SK-N-SH treated with all-trans-retinoic acid at 6 μM for 48 hours (cell line): ENCODE results near the gene TNK2.

ENCODE experiments used
- ATAC-seq: fragments of 200-7000 bp; cut with Tn5 transposase; 3 replicates; pipeline ENCODE4 v1.9.1; 2020; ENCODE audit warnings: mild to moderate bottlenecking, moderate library complexity
- ARNTL ChIP-seq: fragments of 450-650 bp; formaldehyde crosslinking; IDR thresholded peaks from 2 replicates; pipeline ENCODE4 v1.5.0; 2020; ENCODE audit warnings: low read depth, mild to moderate bottlenecking, moderate library complexity, borderline replicate concordance
- BACH2 ChIP-seq: fragments of 250-450 bp; sonication (Bioruptor Pico); IDR thresholded peaks from 2 replicates; pipeline ENCODE4 v1.9.0; 2021; ENCODE audit warnings: mild to moderate bottlenecking, borderline replicate concordance
- CREB5 ChIP-seq: fragments of 250-450 bp; sonication (Bioruptor Pico); IDR thresholded peaks from 2 replicates; pipeline ENCODE4 v1.5.1; 2020; ENCODE audit warnings: low read depth, mild to moderate bottlenecking, moderate library complexity
- CSDC2 ChIP-seq: fragments of 250-450 bp; sonication (Bioruptor Pico); IDR thresholded peaks from 2 replicates; pipeline ENCODE4 v1.5.0; 2020; ENCODE audit warnings: mild to moderate bottlenecking, moderate library complexity
- CSRNP3 ChIP-seq: fragments of 250-450 bp; sonication (Bioruptor Pico); IDR thresholded peaks from 2 replicates; pipeline ENCODE4 v1.5.1; 2021; ENCODE audit warnings: mild to moderate bottlenecking, moderate library complexity
- ESRRG ChIP-seq: fragments of 250-450 bp; sonication (Bioruptor Pico); IDR thresholded peaks from 2 replicates; pipeline ENCODE4 v1.6.1; 2021; ENCODE audit warnings: mild to moderate bottlenecking
- GLIS3 ChIP-seq: fragments of 250-450 bp; sonication (Bioruptor Pico); IDR thresholded peaks from 2 replicates; pipeline ENCODE4 v1.5.0; 2020; ENCODE audit warnings: mild to moderate bottlenecking, moderate library complexity
- ISL1 ChIP-seq: fragments of 250-450 bp; sonication (Bioruptor Pico); IDR thresholded peaks from 2 replicates; pipeline ENCODE4 v2.1.2; 2022; ENCODE audit warnings: mild to moderate bottlenecking, moderate library complexity
- OSR1 ChIP-seq: fragments of 250-450 bp; sonication (Bioruptor Pico); IDR thresholded peaks from 2 replicates; pipeline ENCODE4 v1.8.0; 2022; ENCODE audit warnings: moderate library complexity, mild to moderate bottlenecking, inconsistent platforms
- POU6F1 ChIP-seq: fragments of 250-450 bp; sonication (Bioruptor Pico); IDR thresholded peaks from 2 replicates; pipeline ENCODE4 v1.8.0; 2021; ENCODE audit warnings: low read depth, mild to moderate bottlenecking, moderate library complexity, borderline replicate concordance
- PPARA ChIP-seq: fragments of 250-450 bp; sonication (Bioruptor Pico); IDR thresholded peaks from 2 replicates; pipeline ENCODE4 v1.5.0; 2020; ENCODE audit warnings: mild to moderate bottlenecking, borderline replicate concordance
- SNAI2 ChIP-seq: fragments of 250-450 bp; sonication (Bioruptor Pico); IDR thresholded peaks from 2 replicates; pipeline ENCODE4 v1.5.0; 2020; ENCODE audit warnings: mild to moderate bottlenecking, moderate library complexity
- TCF4 ChIP-seq: fragments of 250-450 bp; sonication (Bioruptor Pico); IDR thresholded peaks from 2 replicates; pipeline ENCODE4 v1.8.0; 2021; ENCODE audit warnings: mild to moderate bottlenecking, moderate library complexity, borderline replicate concordance
- TOX ChIP-seq: fragments of 250-450 bp; sonication (Bioruptor Pico); IDR thresholded peaks from 2 replicates; pipeline ENCODE4 v1.8.0; 2021; ENCODE audit warnings: mild to moderate bottlenecking, moderate library complexity, borderline replicate concordance
- TSHZ2 ChIP-seq: fragments of 250-450 bp; sonication (Bioruptor Pico); IDR thresholded peaks from 2 replicates; pipeline ENCODE4 v1.5.0; 2020; ENCODE audit warnings: mild to moderate bottlenecking, moderate library complexity
- ZC3H10 ChIP-seq: fragments of 250-450 bp; sonication (Bioruptor Pico); IDR thresholded peaks from 2 replicates; pipeline ENCODE4 v1.5.1; 2021; ENCODE audit warnings: mild to moderate bottlenecking, moderate library complexity
- ZFP3 ChIP-seq: fragments of 250-450 bp; sonication (Bioruptor Pico); IDR thresholded peaks from 2 replicates; pipeline ENCODE4 v1.5.0; 2020; ENCODE audit warnings: mild to moderate bottlenecking, moderate library complexity
- ZFP30 ChIP-seq: fragments of 450-650 bp; formaldehyde crosslinking; IDR thresholded peaks from 2 replicates; pipeline ENCODE4 v1.5.0; 2022; ENCODE audit warnings: mild to moderate bottlenecking, moderate library complexity
- ZNF70 ChIP-seq: fragments of 450-650 bp; formaldehyde crosslinking; IDR thresholded peaks from 2 replicates; pipeline ENCODE4 v1.5.0; 2020; ENCODE audit warnings: mild to moderate bottlenecking, moderate library complexity
- ZNF8 ChIP-seq: fragments of 450-650 bp; formaldehyde crosslinking; IDR thresholded peaks from 2 replicates; pipeline ENCODE4 v1.5.0; 2020; ENCODE audit warnings: mild to moderate bottlenecking, moderate library complexity

The TNK2 gene

GRCh38 chr3:195875482-195876236 is 32.7 kb downstream of the TNK2 start:
- ATAC-seq, result no peak
- TF ChIP-seq OSR1 (CRISPR knock-in tag) (no peak), BACH2 (no peak), ZNF70 (CRISPR knock-in tag) (no peak), ISL1 (CRISPR knock-in tag) (no peak), ESRRG (no peak), ZC3H10 (CRISPR knock-in tag) (no peak)

GRCh38 chr3:195873971-195874370 is 34.4 kb downstream of the TNK2 start:
- ATAC-seq, result peak; percentile 83
- TF ChIP-seq ZFP3 (0 out of 2 replicates have a peak, but pooled peaks have one; percentile 35), ZFP30 (CRISPR knock-in tag) (no peak)
- TF ChIP-seq, all 23 proteins: peak for 1

GRCh38 chr3:195873281-195873887 is 35.0 kb downstream of the TNK2 start:
- TF ChIP-seq CREB5 (CRISPR knock-in tag) (no peak), BACH2 (no peak), ARNTL (CRISPR knock-in tag) (no peak), POU6F1 (no peak), ZNF8 (CRISPR knock-in tag) (no peak), ZFP3 (no peak), CSRNP3 (no peak), OSR1 (CRISPR knock-in tag) (no peak), TSHZ2 (no peak), ZNF70 (CRISPR knock-in tag) (no peak), CSDC2 (CRISPR knock-in tag) (no peak), ISL1 (CRISPR knock-in tag) (no peak), TCF4 (CRISPR knock-in tag) (no peak)
- ATAC-seq, result no peak

- no peak for ATAC-seq
- TF ChIP-seq TOX (CRISPR knock-in tag) (no peak), ISL1 (CRISPR knock-in tag) (no peak), PPARA (CRISPR knock-in tag) (no peak), ZFP3 (no peak), CSDC2 (CRISPR knock-in tag) (no peak), POU6F1 (no peak), BACH2 (no peak), ARNTL (CRISPR knock-in tag) (no peak), ZNF70 (CRISPR knock-in tag) (no peak), ZNF8 (CRISPR knock-in tag) (no peak), ZFP30 (CRISPR knock-in tag) (no peak), ESRRG (no peak), CSRNP3 (no peak), TCF4 (CRISPR knock-in tag) (no peak), TSHZ2 (no peak), GLIS3 (CRISPR knock-in tag) (no peak), SNAI2 (CRISPR knock-in tag) (no peak)
These were observed 35.6 kb downstream of the TNK2 start for GRCh38 chr3:195872800-195873199.
